H9 (cell line): ENCODE data around the gene FRY. TPM values are rescaled to one million over a fixed set of nuclear protein-coding genes. Genes with fewer than 3 reads are reported as not detected.
A peak's percentile ranks its signal among the peaks of the same experiment; 100 is the strongest.

Experiments used
- DNase-seq: peaks from one replicate; pipeline ENCODE4 v3.0.0-alpha.2; 2017
- H2AFZ ChIP-seq: one replicate; pipeline ENCODE4 v1.6.1; 2013; ENCODE audit warnings: mild to moderate bottlenecking, low read length, control low read depth, moderate library complexity
- H2AK5ac ChIP-seq: 2 replicates; pipeline ENCODE4 v1.6.1; 2013; ENCODE audit warnings: low read length, control low read depth, mixed read lengths; ENCODE audit not compliant: insufficient read length
- H2BK120ac ChIP-seq: one replicate; pipeline ENCODE4 v1.6.1; 2013; ENCODE audit warnings: low read depth, mild to moderate bottlenecking, low read length, control low read depth, inconsistent platforms; ENCODE audit not compliant: poor library complexity, severe bottlenecking
- H2BK12ac ChIP-seq: 2 replicates; pipeline ENCODE4 v1.6.1; 2013; ENCODE audit warnings: low read length, control low read depth, mixed read lengths, low read depth; ENCODE audit not compliant: insufficient read length
- H2BK15ac ChIP-seq: 2 replicates; pipeline ENCODE4 v1.6.1; 2013; ENCODE audit warnings: low read depth, low read length, control low read depth
- H2BK20ac ChIP-seq: one replicate; pipeline ENCODE4 v1.6.1; 2013; ENCODE audit warnings: low read depth, mild to moderate bottlenecking, low read length, control low read depth, inconsistent platforms; ENCODE audit not compliant: poor library complexity, severe bottlenecking
- H2BK5ac ChIP-seq: 2 replicates; pipeline ENCODE4 v1.6.1; 2013; ENCODE audit warnings: low read length, control low read depth, mixed read lengths; ENCODE audit not compliant: insufficient read length
- H3K14ac ChIP-seq: 2 replicates; pipeline ENCODE4 v1.6.1; 2013; ENCODE audit warnings: low read length, control low read depth; ENCODE audit not compliant: insufficient read depth
- H3K18ac ChIP-seq: 2 replicates; pipeline ENCODE4 v1.6.1; 2013; ENCODE audit warnings: low read depth, mild to moderate bottlenecking, mixed read lengths, low read length, control low read depth; ENCODE audit not compliant: insufficient read length
- H3K23ac ChIP-seq: 2 replicates; pipeline ENCODE4 v1.6.1; 2013; ENCODE audit warnings: low read length, control low read depth, mixed read lengths, low read depth; ENCODE audit not compliant: insufficient read length
- H3K23me2 ChIP-seq: 2 replicates; pipeline ENCODE4 v1.6.1; 2013; ENCODE audit warnings: low read depth, mild to moderate bottlenecking, mixed read lengths, low read length, control low read depth; ENCODE audit not compliant: insufficient read length, poor library complexity, severe bottlenecking
- H3K27ac ChIP-seq: 2 replicates; pipeline ENCODE4 v1.5.1; 2013; ENCODE audit warnings: low read length, control low read depth, mixed read lengths, low read depth; ENCODE audit not compliant: insufficient read length
- H3K27me3 ChIP-seq: 2 replicates; pipeline ENCODE4 v1.6.1; 2013; ENCODE audit warnings: low read length, control low read depth, inconsistent platforms; ENCODE audit not compliant: insufficient read depth
- H3K4ac ChIP-seq: 2 replicates; pipeline ENCODE4 v1.6.1; 2013; ENCODE audit warnings: low read depth, mild to moderate bottlenecking, control low read depth, inconsistent platforms, low read length, moderate library complexity
- H3K4me1 ChIP-seq: 2 replicates; pipeline ENCODE4 v1.6.1; 2013; ENCODE audit warnings: low read length, control low read depth, inconsistent platforms; ENCODE audit not compliant: insufficient read depth
- H3K4me2 ChIP-seq: 2 replicates; pipeline ENCODE4 v1.6.1; 2013; ENCODE audit warnings: low read length, control low read depth, mixed read lengths; ENCODE audit not compliant: insufficient read length, insufficient read depth
- H3K56ac ChIP-seq: 2 replicates; pipeline ENCODE4 v1.6.1; 2013; ENCODE audit warnings: low read depth, mild to moderate bottlenecking, mixed read lengths, low read length, control low read depth; ENCODE audit not compliant: insufficient read length
- H3K79me1 ChIP-seq: 2 replicates; pipeline ENCODE4 v1.6.1; 2013; ENCODE audit warnings: low read depth, mild to moderate bottlenecking, moderate library complexity, low read length, control low read depth, inconsistent platforms; ENCODE audit not compliant: insufficient read depth, poor library complexity, severe bottlenecking
- H3K79me2 ChIP-seq: 2 replicates; pipeline ENCODE4 v1.6.1; 2013; ENCODE audit warnings: low read length, control low read depth, inconsistent platforms; ENCODE audit not compliant: insufficient read depth
- H3K9ac ChIP-seq: 2 replicates; pipeline ENCODE4 v1.6.1; 2013; ENCODE audit warnings: low read length, control low read depth, mixed read lengths; ENCODE audit not compliant: insufficient read length; ENCODE audit errors: extremely low read depth
- H3K9me3 ChIP-seq: one replicate; pipeline ENCODE4 v1.6.1; 2013; ENCODE audit warnings: low read depth, low read length, inconsistent platforms; ENCODE audit not compliant: control insufficient read depth
- H3T11ph ChIP-seq: one replicate; pipeline ENCODE4 v1.6.1; 2013; ENCODE audit warnings: mild to moderate bottlenecking, low read length, control low read depth, inconsistent platforms
- H4K20me1 ChIP-seq: one replicate; pipeline ENCODE4 v1.6.1; 2013; ENCODE audit not compliant: control insufficient read depth, insufficient read length, insufficient read depth
- H4K5ac ChIP-seq: 2 replicates; pipeline ENCODE4 v1.6.1; 2013; ENCODE audit warnings: low read depth, mild to moderate bottlenecking, mixed read lengths, low read length, control low read depth; ENCODE audit not compliant: insufficient read length
- H4K8ac ChIP-seq: replicated peaks from 2 replicates; pipeline ENCODE4 v1.6.1; 2013; ENCODE audit warnings: low read length, control low read depth, mixed read lengths, low read depth; ENCODE audit not compliant: insufficient read length
- H4K91ac ChIP-seq: 2 replicates; pipeline ENCODE4 v1.6.1; 2013; ENCODE audit warnings: low read depth, mild to moderate bottlenecking, moderate library complexity, mixed read lengths, low read length, control low read depth; ENCODE audit not compliant: insufficient read length
- H3K27ac Mint-ChIP-seq, 3 experiments: 2 replicates in 2 of 3; 3 replicates in 1 of 3; pipeline ENCODE4 v1.8.0; 2020 to 2021; ENCODE audit warnings: mixed read lengths in 3 of 3, mild to moderate bottlenecking in 1 of 3, moderate library complexity in 1 of 3
- H3K27me3 Mint-ChIP-seq: 2 replicates; pipeline ENCODE4 v1.8.0; 2021; ENCODE audit warnings: low read depth, mild to moderate bottlenecking, moderate library complexity, mixed read lengths
- H3K36me3 Mint-ChIP-seq, 3 experiments: 2 replicates in 2 of 3; 3 replicates in 1 of 3; pipeline ENCODE4 v1.8.0; 2020 to 2021; ENCODE audit warnings: low read depth in 3 of 3, mixed read lengths in 3 of 3; ENCODE audit not compliant: insufficient read depth in 1 of 3
- H3K4me1 Mint-ChIP-seq, 2 experiments: 2 replicates each; pipeline ENCODE4 v1.8.0; 2020; ENCODE audit warnings: mixed read lengths in 2 of 2
- H3K4me3 Mint-ChIP-seq, 2 experiments: 2 replicates in 1 of 2; 3 replicates in 1 of 2; pipeline ENCODE4 v1.8.0; 2020 to 2021; ENCODE audit warnings: mild to moderate bottlenecking in 2 of 2, mixed read lengths in 2 of 2, moderate library complexity in 1 of 2
- H3K9me3 Mint-ChIP-seq, 2 experiments: 2 replicates in 1 of 2; 3 replicates in 1 of 2; pipeline ENCODE4 v1.8.0; 2020; ENCODE audit warnings: mild to moderate bottlenecking in 2 of 2, mixed read lengths in 2 of 2, moderate library complexity in 1 of 2
- WGBS: extraction: QIAGEN DNeasy Blood & Tissue Kit; methylation state at CpG from one replicate; pipeline ENCODE4 v1.1.7; 2013; ENCODE audit warnings: missing lambda C conversion rate, low lambda C conversion rate, mixed read lengths; ENCODE audit not compliant: insufficient read length; ENCODE audit errors: extremely low coverage; 5-methylcytosine and 5-hydroxymethylcytosine counted together
- total RNA-seq: library from RNA; stranded (reverse); gene quantifications from 2 replicates; pipeline ENCODE4 v1.2.1, GENCODE V29; 2021
- TF ChIP-seq, protein P1 (sequence below): fragments of 200-600 bp; sonication (generic); conservative IDR thresholded peaks from 3 replicates; pipeline ENCODE4 v1.8.0; 2021; ENCODE audit warnings: antibody characterized with exemption, mild to moderate bottlenecking

The FRY gene
- total RNA-seq, 1 experiment from 2014 or later = 5.2 TPM

GRCh38 chr13:32316028-32316339, 284.4 kb downstream of the FRY start:
- Mint-ChIP-seq H3K9me3 (no peaks in the 10 kb centered on the region), H3K27me3 (no peaks in the 10 kb centered on the region), H3K27ac (peak overlapping the region; percentile 93 to 99 (median 96); a peak in 6 of 7 replicates), H3K4me3 (peak overlapping the region; percentile 88 to 89), H3K4me1 (peaks cover 10% of the 10 kb centered on the region in 2 experiments; a peak in 3 of 4 replicates), H3K36me3 (peaks cover 4 to 23% (median 14%) of the 10 kb centered on the region in 3 experiments; a peak in 6 of 7 replicates)
- no peaks in the 10 kb centered on the region for H3K4me1 ChIP-seq
- peak overlapping the region; percentile 98 for H4K5ac ChIP-seq
- H3K23me2 ChIP-seq = peaks cover 10% of the 10 kb centered on the region
- TF ChIP-seq, protein P1, sequence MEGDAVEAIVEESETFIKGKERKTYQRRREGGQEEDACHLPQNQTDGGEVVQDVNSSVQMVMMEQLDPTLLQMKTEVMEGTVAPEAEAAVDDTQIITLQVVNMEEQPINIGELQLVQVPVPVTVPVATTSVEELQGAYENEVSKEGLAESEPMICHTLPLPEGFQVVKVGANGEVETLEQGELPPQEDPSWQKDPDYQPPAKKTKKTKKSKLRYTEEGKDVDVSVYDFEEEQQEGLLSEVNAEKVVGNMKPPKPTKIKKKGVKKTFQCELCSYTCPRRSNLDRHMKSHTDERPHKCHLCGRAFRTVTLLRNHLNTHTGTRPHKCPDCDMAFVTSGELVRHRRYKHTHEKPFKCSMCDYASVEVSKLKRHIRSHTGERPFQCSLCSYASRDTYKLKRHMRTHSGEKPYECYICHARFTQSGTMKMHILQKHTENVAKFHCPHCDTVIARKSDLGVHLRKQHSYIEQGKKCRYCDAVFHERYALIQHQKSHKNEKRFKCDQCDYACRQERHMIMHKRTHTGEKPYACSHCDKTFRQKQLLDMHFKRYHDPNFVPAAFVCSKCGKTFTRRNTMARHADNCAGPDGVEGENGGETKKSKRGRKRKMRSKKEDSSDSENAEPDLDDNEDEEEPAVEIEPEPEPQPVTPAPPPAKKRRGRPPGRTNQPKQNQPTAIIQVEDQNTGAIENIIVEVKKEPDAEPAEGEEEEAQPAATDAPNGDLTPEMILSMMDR = no peak
- no peaks in the 10 kb centered on the region for H4K20me1 ChIP-seq
- H2BK5ac ChIP-seq = no peak overlapping the region
- no peaks in the 10 kb centered on the region for H3K9me3 ChIP-seq
- H3K56ac ChIP-seq = no peak overlapping the region
- peak overlapping the region; percentile 96 for H3K4me2 ChIP-seq
- H3K18ac ChIP-seq = peak overlapping the region; percentile 97
- H4K91ac ChIP-seq = no peak overlapping the region
- peak overlapping the region; percentile 99 for H3K9ac ChIP-seq
- no peak overlapping the region for H2BK120ac ChIP-seq
- H4K8ac ChIP-seq = peak overlapping the region; percentile 98
- H3K23ac ChIP-seq = no peak overlapping the region
- DNase-seq = no peak
- H3K27ac ChIP-seq = peak overlapping the region; percentile 14
- H3K79me1 ChIP-seq = no peaks in the 10 kb centered on the region
- no peak overlapping the region for H3K4ac ChIP-seq
- no peak overlapping the region; the same call in 1 of the 2 replicates for H2BK15ac ChIP-seq
- H2AFZ ChIP-seq = peak overlapping the region; percentile 10
- H3K14ac ChIP-seq = peak overlapping the region; percentile 80; the same call in 1 of the 2 replicates
- H3T11ph ChIP-seq = peak overlapping the region; percentile 84
- H2AK5ac ChIP-seq = no peak overlapping the region
- H2BK20ac ChIP-seq = no peak overlapping the region
- no peaks in the 10 kb centered on the region for H3K79me2 ChIP-seq
- H3K27me3 ChIP-seq = no peaks in the 10 kb centered on the region
- WGBS = no CpG with 5 or more reads among the region's 13 CpGs
- H2BK12ac ChIP-seq = no peak overlapping the region
